Measurements from ENCODE around the gene GAPVD1.

DNA sequence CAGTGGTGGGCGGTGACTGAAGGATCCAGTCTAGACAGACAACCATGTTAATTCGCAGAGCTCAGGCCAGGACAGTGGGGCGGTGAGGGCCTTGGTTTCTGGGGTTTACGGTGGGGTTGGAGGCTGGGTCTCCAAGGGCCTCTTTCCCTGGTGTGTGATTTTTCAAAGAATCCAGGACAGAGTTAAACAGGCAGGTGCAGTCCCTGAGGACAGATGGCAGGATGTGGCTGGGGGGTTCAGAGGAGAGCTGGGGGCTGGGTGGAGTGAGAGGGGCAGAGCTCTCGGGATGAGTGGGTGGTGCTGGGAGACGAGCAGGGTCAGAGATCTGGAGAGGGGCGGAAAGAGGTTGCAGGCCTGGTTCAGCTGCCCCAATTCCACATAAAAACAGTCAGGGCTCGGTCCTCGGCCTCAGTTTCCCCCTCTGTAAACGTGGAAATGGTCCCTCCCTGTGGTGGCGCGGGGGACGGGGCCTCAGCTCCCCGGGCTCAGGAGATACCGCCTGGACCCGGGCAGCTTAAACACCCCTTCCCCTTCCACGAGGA is 145.9 kb downstream of the GAPVD1 start:
- no peak for TF ChIP-seq AFF4 (CRISPR knock-in tag; IDR thresholded peaks at IDR 0.05)
- TF ChIP-seq ZNF121 (CRISPR knock-in tag; IDR thresholded peaks at IDR 0.05), result no peak
- TF ChIP-seq ZEB1 (IDR thresholded peaks at IDR 0.05; ENCODE audit: insufficient replicate concordance, low read depth), result no peak
- TF ChIP-seq DPF2 (CRISPR knock-in tag; IDR thresholded peaks at IDR 0.05; ENCODE audit: borderline replicate concordance, low read depth), result no peak
- TF ChIP-seq ZNF556 (CRISPR knock-in tag; IDR thresholded peaks at IDR 0.05; ENCODE audit: borderline replicate concordance), result no peak
- TF ChIP-seq SRSF1 (optimal IDR thresholded peaks at IDR 0.05; ENCODE audit: low read depth, low read length), result no peak
